Measurements from ENCODE around the gene UGT2A1.

UGT2A1 gene

GRCh38 chr4:69594382-69594781 lies 58.7 kb downstream of the UGT2A1 start:
- Histone ChIP-seq H3K27me3 (ENCODE audit: control insufficient read depth in 1 of 2, insufficient read depth in 2 of 2, low read length in 2 of 2) (no peaks in the 10 kb centered on the region), H3K27ac (ENCODE audit: low read depth, low read length) (no peak overlapping the region), H3K36me3 (ENCODE audit: control insufficient read depth in 1 of 2, insufficient read depth in 2 of 2, low read length in 2 of 2) (no peaks in the 10 kb centered on the region), H3K9me3 (ENCODE audit: control insufficient read depth in 1 of 2, low read length in 2 of 2) (no peaks in the 10 kb centered on the region), H3K4me3 (ENCODE audit: low read depth in 1 of 2, low read length in 2 of 2) (no peak overlapping the region), H3K9ac (ENCODE audit: low read depth in 1 of 2, low read length in 2 of 2) (no peak overlapping the region), H3K4me1 (ENCODE audit: control insufficient read depth in 1 of 2, insufficient read depth in 2 of 2, low read length in 2 of 2) (no peaks in the 10 kb centered on the region)

GRCh38 chr4:69591364-69591763 lies 61.7 kb downstream of the UGT2A1 start:
- H3K36me3 ChIP-seq (ENCODE audit: control insufficient read depth in 1 of 2, insufficient read depth in 2 of 2, low read length in 2 of 2), result no peaks in the 10 kb centered on the region
- no peaks in the 10 kb centered on the region for H3K9me3 ChIP-seq (ENCODE audit: control insufficient read depth in 1 of 2, low read length in 2 of 2)
- H3K27ac ChIP-seq (ENCODE audit: low read depth, low read length), result no peak overlapping the region
- H3K4me1 ChIP-seq (ENCODE audit: control insufficient read depth in 1 of 2, insufficient read depth in 2 of 2, low read length in 2 of 2), result no peaks in the 10 kb centered on the region
- H3K4me3 ChIP-seq (ENCODE audit: low read depth in 1 of 2, low read length in 2 of 2), result no peak overlapping the region
- H3K9ac ChIP-seq (ENCODE audit: low read depth in 1 of 2, low read length in 2 of 2), result no peak overlapping the region
- H3K27me3 ChIP-seq (ENCODE audit: control insufficient read depth in 1 of 2, insufficient read depth in 2 of 2, low read length in 2 of 2), result no peaks in the 10 kb centered on the region

- no peak overlapping the region for H3K4me3 ChIP-seq (ENCODE audit: low read depth in 1 of 2, low read length in 2 of 2)
- H3K9me3 ChIP-seq (ENCODE audit: control insufficient read depth in 1 of 2, low read length in 2 of 2), result no peaks in the 10 kb centered on the region
- no peak overlapping the region for H3K27ac ChIP-seq (ENCODE audit: low read depth, low read length)
- H3K27me3 ChIP-seq (ENCODE audit: control insufficient read depth in 1 of 2, insufficient read depth in 2 of 2, low read length in 2 of 2), result no peaks in the 10 kb centered on the region
- H3K4me1 ChIP-seq (ENCODE audit: control insufficient read depth in 1 of 2, insufficient read depth in 2 of 2, low read length in 2 of 2), result no peaks in the 10 kb centered on the region
- H3K9ac ChIP-seq (ENCODE audit: low read depth in 1 of 2, low read length in 2 of 2), result no peak overlapping the region
- no peaks in the 10 kb centered on the region for H3K36me3 ChIP-seq (ENCODE audit: control insufficient read depth in 1 of 2, insufficient read depth in 2 of 2, low read length in 2 of 2)
These were observed 63.2 kb downstream of the UGT2A1 start for GRCh38 chr4:69589884-69590283.

DNA sequence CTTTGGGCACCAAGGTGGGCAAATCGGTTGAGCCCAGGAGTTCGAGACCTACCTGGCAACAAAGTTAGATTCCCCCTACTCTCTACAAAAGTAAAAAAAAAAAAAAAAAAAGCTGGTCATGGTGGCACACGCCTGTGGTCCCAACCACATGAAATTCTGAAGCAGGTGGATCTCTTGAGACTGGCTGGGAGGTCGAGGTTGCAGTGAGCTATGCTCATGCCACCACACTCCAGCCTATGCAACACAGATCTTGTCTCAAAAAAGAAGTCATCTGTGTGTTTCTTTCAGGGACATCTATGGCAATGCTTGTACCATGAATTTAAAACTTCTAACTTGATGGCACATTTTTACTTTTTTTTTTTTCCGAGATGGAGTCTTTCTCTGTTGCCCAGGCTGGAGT lies 68.9 kb downstream of the UGT2A1 start:
- Histone ChIP-seq H3K9ac (ENCODE audit: low read depth in 1 of 2, low read length in 2 of 2) (no peak overlapping the region), H3K4me3 (ENCODE audit: low read depth in 1 of 2, low read length in 2 of 2) (no peak overlapping the region), H3K27me3 (ENCODE audit: control insufficient read depth in 1 of 2, insufficient read depth in 2 of 2, low read length in 2 of 2) (no peaks in the 10 kb centered on the region), H3K9me3 (ENCODE audit: control insufficient read depth in 1 of 2, low read length in 2 of 2) (no peaks in the 10 kb centered on the region), H3K27ac (ENCODE audit: low read depth, low read length) (no peak overlapping the region), H3K36me3 (ENCODE audit: control insufficient read depth in 1 of 2, insufficient read depth in 2 of 2, low read length in 2 of 2) (no peaks in the 10 kb centered on the region), H3K4me1 (ENCODE audit: control insufficient read depth in 1 of 2, insufficient read depth in 2 of 2, low read length in 2 of 2) (no peaks in the 10 kb centered on the region)

- Histone ChIP-seq H3K9ac (ENCODE audit: low read depth in 1 of 2, low read length in 2 of 2) (no peak overlapping the region), H3K36me3 (ENCODE audit: control insufficient read depth in 1 of 2, insufficient read depth in 2 of 2, low read length in 2 of 2) (no peaks in the 10 kb centered on the region), H3K27me3 (ENCODE audit: control insufficient read depth in 1 of 2, insufficient read depth in 2 of 2, low read length in 2 of 2) (no peaks in the 10 kb centered on the region), H3K27ac (ENCODE audit: low read depth, low read length) (no peak overlapping the region), H3K4me3 (ENCODE audit: low read depth in 1 of 2, low read length in 2 of 2) (no peak overlapping the region), H3K9me3 (ENCODE audit: control insufficient read depth in 1 of 2, low read length in 2 of 2) (no peaks in the 10 kb centered on the region), H3K4me1 (ENCODE audit: control insufficient read depth in 1 of 2, insufficient read depth in 2 of 2, low read length in 2 of 2) (no peaks in the 10 kb centered on the region)
These were observed 69.5 kb downstream of the UGT2A1 start for GRCh38 chr4:69583543-69583942.

DNA sequence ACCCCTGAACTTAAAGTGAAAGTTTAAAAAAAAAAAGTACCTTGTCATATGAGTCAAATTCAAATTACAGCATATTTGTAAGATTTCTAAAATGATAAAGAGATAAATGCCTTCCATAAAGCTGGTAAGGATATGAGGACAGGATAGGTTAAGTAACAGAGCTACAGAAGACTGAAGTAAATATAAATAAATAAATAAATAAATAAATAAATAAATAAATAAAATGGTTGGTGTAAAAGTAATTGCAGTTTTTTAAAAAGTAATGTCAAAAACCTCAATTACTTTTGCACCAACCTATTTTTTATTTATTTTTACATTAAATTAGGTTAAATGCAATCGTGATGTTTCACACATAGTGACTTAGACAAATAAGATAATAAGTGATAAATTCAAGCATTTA lies 75.8 kb downstream of the UGT2A1 start:
- Histone ChIP-seq H3K4me3 (ENCODE audit: low read depth in 1 of 2, low read length in 2 of 2) (no peak overlapping the region), H3K36me3 (ENCODE audit: control insufficient read depth in 1 of 2, insufficient read depth in 2 of 2, low read length in 2 of 2) (no peaks in the 10 kb centered on the region), H3K9ac (ENCODE audit: low read depth in 1 of 2, low read length in 2 of 2) (no peak overlapping the region), H3K27me3 (ENCODE audit: control insufficient read depth in 1 of 2, insufficient read depth in 2 of 2, low read length in 2 of 2) (no peaks in the 10 kb centered on the region), H3K27ac (ENCODE audit: low read depth, low read length) (no peak overlapping the region), H3K9me3 (ENCODE audit: control insufficient read depth in 1 of 2, low read length in 2 of 2) (no peaks in the 10 kb centered on the region), H3K4me1 (ENCODE audit: control insufficient read depth in 1 of 2, insufficient read depth in 2 of 2, low read length in 2 of 2) (no peaks in the 10 kb centered on the region)

GRCh38 chr4:69576251-69576877 lies 76.7 kb downstream of the UGT2A1 start:
- H3K9ac ChIP-seq (ENCODE audit: low read depth in 1 of 2, low read length in 2 of 2), result no peak overlapping the region
- no peaks in the 10 kb centered on the region for H3K9me3 ChIP-seq (ENCODE audit: control insufficient read depth in 1 of 2, low read length in 2 of 2)
- no peak overlapping the region for H3K27ac ChIP-seq (ENCODE audit: low read depth, low read length)
- H3K36me3 ChIP-seq (ENCODE audit: control insufficient read depth in 1 of 2, insufficient read depth in 2 of 2, low read length in 2 of 2), result no peaks in the 10 kb centered on the region
- H3K4me1 ChIP-seq (ENCODE audit: control insufficient read depth in 1 of 2, insufficient read depth in 2 of 2, low read length in 2 of 2), result no peaks in the 10 kb centered on the region
- H3K27me3 ChIP-seq (ENCODE audit: control insufficient read depth in 1 of 2, insufficient read depth in 2 of 2, low read length in 2 of 2), result no peaks in the 10 kb centered on the region
- H3K4me3 ChIP-seq (ENCODE audit: low read depth in 1 of 2, low read length in 2 of 2), result no peak overlapping the region

- no peak overlapping the region for H3K4me3 ChIP-seq (ENCODE audit: low read depth in 1 of 2, low read length in 2 of 2)
These were observed 84.3 kb downstream of the UGT2A1 start for GRCh38 chr4:69568787-69569186.

GRCh38 chr4:69563424-69563823 lies 89.6 kb downstream of the UGT2A1 start:
- no peaks in the 10 kb centered on the region for H3K27me3 ChIP-seq (ENCODE audit: control insufficient read depth in 1 of 2, insufficient read depth in 2 of 2, low read length in 2 of 2)
- no peak overlapping the region for H3K4me3 ChIP-seq (ENCODE audit: low read depth in 1 of 2, low read length in 2 of 2)
- no peak overlapping the region for H3K27ac ChIP-seq (ENCODE audit: low read depth, low read length)
- no peaks in the 10 kb centered on the region for H3K4me1 ChIP-seq (ENCODE audit: control insufficient read depth in 1 of 2, insufficient read depth in 2 of 2, low read length in 2 of 2)
- no peaks in the 10 kb centered on the region for H3K36me3 ChIP-seq (ENCODE audit: control insufficient read depth in 1 of 2, insufficient read depth in 2 of 2, low read length in 2 of 2)
- H3K9ac ChIP-seq (ENCODE audit: low read depth in 1 of 2, low read length in 2 of 2), result no peak overlapping the region
- H3K9me3 ChIP-seq (ENCODE audit: control insufficient read depth in 1 of 2, low read length in 2 of 2), result no peaks in the 10 kb centered on the region

More at GRCh38 chr4:69568787-69569186, 84.3 kb downstream of the UGT2A1 start:
- H3K27ac ChIP-seq (ENCODE audit: low read depth, low read length), result no peak overlapping the region
- H3K9ac ChIP-seq (ENCODE audit: low read depth in 1 of 2, low read length in 2 of 2), result no peak overlapping the region
- no peaks in the 10 kb centered on the region for H3K27me3 ChIP-seq (ENCODE audit: control insufficient read depth in 1 of 2, insufficient read depth in 2 of 2, low read length in 2 of 2)
- H3K36me3 ChIP-seq (ENCODE audit: control insufficient read depth in 1 of 2, insufficient read depth in 2 of 2, low read length in 2 of 2), result no peaks in the 10 kb centered on the region
- no peaks in the 10 kb centered on the region for H3K9me3 ChIP-seq (ENCODE audit: control insufficient read depth in 1 of 2, low read length in 2 of 2)
- H3K4me1 ChIP-seq (ENCODE audit: control insufficient read depth in 1 of 2, insufficient read depth in 2 of 2, low read length in 2 of 2), result no peaks in the 10 kb centered on the region

DNA sequence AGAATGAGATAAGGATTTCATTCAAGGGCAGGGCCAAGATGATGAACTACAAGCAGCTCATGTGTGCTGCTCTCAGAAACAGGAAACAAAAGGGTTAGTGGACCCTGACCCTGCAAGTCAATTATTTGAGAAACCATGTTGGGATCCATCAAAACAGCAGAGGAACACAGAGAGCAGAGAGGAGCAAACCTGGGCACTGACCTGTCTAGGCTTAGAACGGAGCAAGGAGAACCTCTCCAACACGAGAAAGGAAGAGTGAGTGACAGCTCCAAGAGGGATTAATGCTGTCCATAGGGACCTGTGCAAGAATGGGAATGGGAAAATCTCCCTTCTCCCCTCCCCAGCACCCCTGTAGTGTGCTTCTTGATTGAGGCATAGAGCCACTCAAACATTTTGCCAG lies 103.4 kb downstream of the UGT2A1 start:
- Histone ChIP-seq H3K9me3 (ENCODE audit: control insufficient read depth in 1 of 2, low read length in 2 of 2) (no peaks in the 10 kb centered on the region), H3K27ac (ENCODE audit: low read depth, low read length) (no peak overlapping the region), H3K36me3 (ENCODE audit: control insufficient read depth in 1 of 2, insufficient read depth in 2 of 2, low read length in 2 of 2) (no peaks in the 10 kb centered on the region), H3K9ac (ENCODE audit: low read depth in 1 of 2, low read length in 2 of 2) (no peak overlapping the region), H3K27me3 (ENCODE audit: control insufficient read depth in 1 of 2, insufficient read depth in 2 of 2, low read length in 2 of 2) (no peaks in the 10 kb centered on the region), H3K4me1 (ENCODE audit: control insufficient read depth in 1 of 2, insufficient read depth in 2 of 2, low read length in 2 of 2) (no peaks in the 10 kb centered on the region), H3K4me3 (ENCODE audit: low read depth in 1 of 2, low read length in 2 of 2) (no peak overlapping the region)
